NCI-H2081 treated with DMSO at 0.1 percent for 48 hours (cell line): Measurements from ENCODE around the gene EPX.
A peak's percentile ranks its signal among the peaks of the same experiment; 100 is the strongest.

Experiments
- DNase-seq: peaks from one replicate; lab custom pipeline; 2025; lab: John Stamatoyannopoulos, UW

EPX gene

GRCh38 chr17:58184986-58185761, 7.4 kb upstream of the EPX start:
- no peak for DNase-seq

GRCh38 chr17:58186591-58186990, 5.9 kb upstream of the EPX start:
- DNase-seq, result no peak

- DNase-seq, result no peak
These were observed 5.5 kb upstream of the EPX start for GRCh38 chr17:58187063-58187462.

DNA sequence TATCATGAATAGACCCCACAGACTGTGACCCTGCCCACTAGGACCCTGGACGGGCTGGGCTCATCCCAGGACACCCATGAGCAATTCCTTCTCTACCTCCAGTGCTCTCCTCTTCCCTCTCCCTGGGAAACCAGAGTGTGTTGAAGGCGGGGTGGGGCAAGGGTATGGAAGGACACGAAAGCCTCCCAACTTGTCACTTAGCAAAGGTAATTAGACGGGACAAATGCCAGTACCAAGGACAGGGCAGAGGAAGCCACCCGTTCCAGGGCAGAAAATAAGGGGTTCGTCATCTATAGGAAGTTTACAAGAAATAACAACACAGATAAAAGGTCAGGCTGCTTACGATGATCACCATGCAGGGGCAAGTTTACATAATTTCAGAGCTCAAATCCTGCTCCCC, 4.9 kb upstream of the EPX start:
- DNase-seq, result no peak

- no peak for DNase-seq
These were observed 2.9 kb upstream of the EPX start for GRCh38 chr17:58189436-58190146.

- DNase-seq, result no peak
These were observed 1.2 kb upstream of the EPX start for GRCh38 chr17:58191241-58191896.

GRCh38 chr17:58193641-58194255, 1.2 kb downstream of the EPX start:
- DNase-seq, result no peak

DNA sequence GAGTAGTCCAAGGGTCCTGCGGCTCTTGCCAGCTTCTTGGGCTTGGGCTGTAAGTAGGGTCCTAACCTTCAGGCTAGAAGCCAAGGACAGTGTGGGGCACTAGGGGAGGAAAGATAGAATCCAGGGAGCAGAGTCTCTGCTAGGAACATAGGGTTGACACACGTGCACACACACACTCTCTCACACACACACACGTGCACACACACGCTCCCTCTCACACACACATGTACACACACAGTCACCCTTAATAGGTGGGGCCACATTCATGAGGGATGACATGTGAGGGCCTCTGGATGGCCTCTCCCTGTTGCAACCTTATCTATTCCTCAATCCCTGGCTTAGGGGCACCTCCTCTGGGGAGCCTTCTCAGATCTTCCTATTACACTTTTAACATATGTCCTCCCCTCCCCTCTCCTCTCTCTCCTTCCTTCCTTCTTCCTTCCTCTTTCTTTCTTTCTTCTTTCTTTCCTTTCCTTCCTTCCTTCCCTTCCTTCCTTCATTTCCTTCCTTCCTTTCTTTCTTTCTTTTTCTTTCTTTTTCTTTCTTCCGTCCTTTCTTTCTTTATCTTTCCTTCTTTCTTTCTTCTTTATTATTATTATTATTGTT, 3.1 kb downstream of the EPX start:
- DNase-seq, result no peak

GRCh38 chr17:58196610-58197009, 4.1 kb downstream of the EPX start:
- no peak for DNase-seq

GRCh38 chr17:58200024-58200633, 7.6 kb downstream of the EPX start:
- no peak for DNase-seq

DNA sequence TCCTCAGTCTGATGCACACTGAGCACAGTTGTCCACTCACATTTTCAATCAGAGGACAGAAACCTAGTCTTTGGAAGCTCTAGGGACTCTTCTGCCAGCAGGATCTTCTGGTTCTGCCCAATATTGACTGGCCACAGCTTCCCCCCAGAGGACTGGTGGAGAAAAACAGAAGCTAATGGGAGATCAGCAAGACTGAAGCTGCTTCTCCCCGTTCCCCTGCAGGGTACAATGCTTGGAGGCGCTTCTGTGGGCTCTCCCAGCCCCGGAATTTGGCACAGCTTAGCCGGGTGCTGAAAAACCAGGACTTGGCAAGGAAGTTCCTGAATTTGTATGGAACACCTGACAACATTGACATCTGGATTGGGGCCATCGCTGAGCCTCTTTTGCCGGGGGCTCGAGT, 10.3 kb downstream of the EPX start:
- no peak for DNase-seq

DNA sequence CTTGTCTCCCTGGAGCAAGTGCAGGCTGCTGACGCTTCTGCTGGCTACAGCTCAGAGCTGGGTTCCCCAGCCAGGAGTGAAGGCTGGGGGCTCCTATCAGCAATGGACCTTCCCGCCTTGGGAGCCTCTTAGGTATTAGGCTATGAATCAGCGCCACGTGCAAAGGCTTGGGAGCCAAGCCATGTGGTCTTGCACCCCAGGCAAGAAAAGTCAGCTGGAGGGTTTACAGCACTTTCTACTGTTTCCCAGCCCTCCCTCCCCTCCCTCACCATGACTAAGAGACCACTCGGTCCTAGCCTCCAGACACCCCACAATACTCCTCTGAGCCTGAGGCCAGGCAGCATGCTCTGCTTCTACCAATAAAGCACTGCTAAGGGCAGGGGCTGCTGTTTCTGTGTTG, 12.3 kb downstream of the EPX start:
- no peak for DNase-seq

GRCh38 chr17:58205936-58206335, 13.4 kb downstream of the EPX start:
- no peak for DNase-seq

- no peak for DNase-seq
These were observed 14.9 kb downstream of the EPX start for GRCh38 chr17:58207451-58207850.

GRCh38 chr17:58208344-58208743, 15.8 kb downstream of the EPX start:
- DNase-seq, result no peak

DNA sequence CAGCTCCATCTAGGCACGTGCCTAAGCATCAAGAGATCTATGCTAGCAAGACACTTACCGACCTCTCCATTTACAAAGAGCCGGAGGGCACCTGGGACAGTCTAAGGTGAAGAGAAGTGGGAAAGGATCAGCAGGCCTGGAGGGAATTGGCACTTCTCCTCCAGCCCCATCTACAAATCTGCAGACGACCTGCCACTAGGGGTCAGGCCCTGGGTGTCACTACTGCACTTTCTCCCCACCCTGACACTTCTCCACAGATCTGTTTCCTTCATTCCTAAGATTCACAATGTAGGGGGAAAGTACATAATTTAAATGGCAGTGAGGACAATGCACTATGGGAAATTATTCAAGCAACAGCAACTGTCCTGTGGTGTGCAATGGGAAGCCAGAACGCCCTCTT, 18.4 kb downstream of the EPX start:
- no peak for DNase-seq

GRCh38 chr17:58215685-58216084, 23.2 kb downstream of the EPX start:
- DNase-seq, result no peak

- DNase-seq, result no peak
These were observed 25.2 kb downstream of the EPX start for GRCh38 chr17:58217766-58218165.

DNA sequence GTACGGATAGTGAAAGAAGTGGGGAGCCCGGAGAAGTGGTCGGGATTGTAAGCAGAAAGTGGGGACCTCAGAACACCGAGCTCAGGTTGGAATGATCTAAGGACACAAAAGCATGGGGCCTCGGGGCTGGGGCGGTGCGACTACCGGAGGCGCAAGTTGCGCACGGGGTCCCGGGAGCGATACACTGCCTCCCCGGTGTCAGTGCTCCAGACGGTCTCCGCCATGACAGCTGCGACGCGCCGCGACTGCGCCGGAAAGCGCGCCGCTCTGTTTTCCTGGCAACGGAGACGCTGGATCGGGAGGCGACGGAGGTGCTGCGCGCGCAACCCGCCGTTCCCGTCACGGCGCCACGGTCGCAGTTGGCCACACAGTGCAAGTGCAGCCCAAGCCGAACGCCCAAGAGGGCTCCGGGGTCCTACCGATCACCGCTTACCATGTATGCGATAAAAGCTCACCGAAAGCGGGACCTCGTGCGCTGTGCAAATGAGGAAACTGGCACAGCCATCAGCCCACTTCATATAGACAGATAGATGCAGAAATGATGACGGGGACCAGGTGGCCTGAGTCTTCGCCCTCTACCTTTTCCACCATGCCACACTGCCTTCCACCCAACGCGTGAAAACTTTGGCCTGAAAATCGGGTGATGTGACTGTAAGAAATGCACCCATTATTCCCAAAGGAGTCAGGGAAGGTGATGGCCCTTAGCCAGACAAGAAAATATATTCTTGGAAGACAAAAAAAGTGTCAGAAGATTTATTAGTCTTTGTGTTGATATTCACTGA, 26.7 kb downstream of the EPX start, which contains the start of gene MKS1:
TSS of gene MKS1 (minus strand) at position 249 of the 782 bp plus-strand sequence. CDS start at position 224, 25 bp downstream.
- DNase-seq, result peak; percentile 82

DNA sequence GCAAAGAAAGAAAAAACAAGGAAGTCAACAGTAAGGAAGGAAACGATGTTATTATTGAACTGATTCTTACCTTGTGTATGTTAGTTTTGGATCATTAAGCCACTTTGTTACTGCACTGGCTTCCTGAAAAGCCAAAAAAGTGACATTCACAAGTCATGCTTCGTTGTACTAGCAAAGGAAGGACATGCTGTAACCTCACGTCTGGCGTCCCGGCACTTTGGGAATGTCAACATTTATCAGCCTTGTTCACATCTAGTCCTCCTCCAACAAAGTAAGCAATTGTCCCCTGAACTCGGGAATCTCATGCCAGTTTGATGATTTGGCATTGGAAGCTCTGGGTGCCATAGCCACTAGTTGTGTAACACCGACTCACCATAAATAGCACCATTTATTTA, 27.3 kb downstream of the EPX start:
- no peak for DNase-seq

- no peak for DNase-seq
These were observed 31.8 kb downstream of the EPX start for GRCh38 chr17:58224315-58224714.
